ENCODE measurements around the gene LRCH1. TPM values are rescaled to one million over a fixed set of nuclear protein-coding genes. Genes with fewer than 3 reads are reported as not detected.

Gene LRCH1
- total RNA-seq, 1 experiment from 2014 or later, result 27.0 TPM

GRCh38 chr13:46756977-46757376, 204.0 kb downstream of the LRCH1 start:
- CTCF ChIA-PET, result no interaction called here
- Mint-ChIP-seq H3K4me1 (ENCODE audit: low read depth, unreplicated experiment) (no peaks in the 10 kb centered on the region), H3K36me3 (ENCODE audit: insufficient read depth, unreplicated experiment) (peaks cover 4% of the 10 kb centered on the region), H3K4me3 (ENCODE audit: unreplicated experiment) (no peak overlapping the region), H3K9me3 (ENCODE audit: unreplicated experiment) (no peaks in the 10 kb centered on the region), H3K27ac (ENCODE audit: unreplicated experiment) (no peak overlapping the region), H3K27me3 (ENCODE audit: insufficient read depth, unreplicated experiment) (no peaks in the 10 kb centered on the region)
- POLR2A ChIA-PET, result no interaction called here
- H3K27me3 ChIP-seq (replicated peaks; ENCODE audit: control insufficient read depth, insufficient read depth, low read length), result no peaks in the 10 kb centered on the region; the same call in 1 of the 2 replicates
- intact Hi-C loops (cut with micrococcal nuclease; ENCODE audit: unreplicated experiment), result no loop called here
- H3K9me3 ChIP-seq, result no peaks in the 10 kb centered on the region
- TF ChIP-seq CTCF (IDR thresholded peaks at IDR 0.05; ENCODE audit: insufficient read depth in 1 of 2, low read depth in 1 of 2, low read length in 1 of 2, severe bottlenecking in 1 of 2, unreplicated experiment in 1 of 2), result no peak
- no peaks in the 10 kb centered on the region for H3K36me3 ChIP-seq (ENCODE audit: control insufficient read depth, insufficient read depth, low read length)
- no peak overlapping the region for H3K4me3 ChIP-seq (ENCODE audit: low read depth, low read length)
- 0 out of 2 replicates have a peak, but pooled peaks cover 4% of the 10 kb centered on the region for H3K4me1 ChIP-seq
- no TSS peak for BruUV-seq (replicated peaks)
- DNase-seq, result no peak

GRCh38 chr13:46757640-46758039, 204.7 kb downstream of the LRCH1 start:
- Histone ChIP-seq H3K27me3 (replicated peaks; ENCODE audit: control insufficient read depth, insufficient read depth, low read length) (no peaks in the 10 kb centered on the region; the same call in 1 of the 2 replicates), H3K4me1 (0 out of 2 replicates have a peak, but pooled peaks cover 4% of the 10 kb centered on the region), H3K9me3 (no peaks in the 10 kb centered on the region), H3K4me3 (ENCODE audit: low read depth, low read length) (no peak overlapping the region), H3K36me3 (ENCODE audit: control insufficient read depth, insufficient read depth, low read length) (no peaks in the 10 kb centered on the region)
- intact Hi-C loops (cut with micrococcal nuclease; ENCODE audit: unreplicated experiment), result no loop called here
- no peaks in the 10 kb centered on the region for H3K36me3 Mint-ChIP-seq (ENCODE audit: insufficient read depth, unreplicated experiment)
- ChIA-PET CTCF (no interaction called here), POLR2A (no interaction called here)
- H3K27me3 Mint-ChIP-seq (ENCODE audit: insufficient read depth, unreplicated experiment), result no peaks in the 10 kb centered on the region
- no peak for DNase-seq
- no peak overlapping the region for H3K4me3 Mint-ChIP-seq (ENCODE audit: unreplicated experiment)
- TF ChIP-seq CTCF (IDR thresholded peaks at IDR 0.05; ENCODE audit: insufficient read depth in 1 of 2, low read depth in 1 of 2, low read length in 1 of 2, severe bottlenecking in 1 of 2, unreplicated experiment in 1 of 2), result no peak
- H3K4me1 Mint-ChIP-seq (ENCODE audit: low read depth, unreplicated experiment), result no peaks in the 10 kb centered on the region
- H3K27ac Mint-ChIP-seq (ENCODE audit: unreplicated experiment), result no peak overlapping the region
- BruUV-seq (replicated peaks), result no TSS peak
- H3K9me3 Mint-ChIP-seq (ENCODE audit: unreplicated experiment), result no peaks in the 10 kb centered on the region

- no peaks in the 10 kb centered on the region; the same call in 1 of the 2 replicates for H3K27me3 ChIP-seq (replicated peaks; ENCODE audit: control insufficient read depth, insufficient read depth, low read length)
- Mint-ChIP-seq H3K4me3 (ENCODE audit: unreplicated experiment) (no peak overlapping the region), H3K4me1 (ENCODE audit: low read depth, unreplicated experiment) (no peaks in the 10 kb centered on the region), H3K27ac (ENCODE audit: unreplicated experiment) (no peak overlapping the region), H3K9me3 (ENCODE audit: unreplicated experiment) (no peaks in the 10 kb centered on the region), H3K27me3 (ENCODE audit: insufficient read depth, unreplicated experiment) (no peaks in the 10 kb centered on the region), H3K36me3 (ENCODE audit: insufficient read depth, unreplicated experiment) (no peaks in the 10 kb centered on the region)
- BruUV-seq (replicated peaks), result no TSS peak
- H3K36me3 ChIP-seq (ENCODE audit: control insufficient read depth, insufficient read depth, low read length), result no peaks in the 10 kb centered on the region
- CTCF ChIA-PET, result no interaction called here
- no peaks in the 10 kb centered on the region for H3K9me3 ChIP-seq
- H3K4me3 ChIP-seq (ENCODE audit: low read depth, low read length), result no peak overlapping the region
- no peak for DNase-seq
- H3K4me1 ChIP-seq, result no peaks in the 10 kb centered on the region
- intact Hi-C loops (cut with micrococcal nuclease; ENCODE audit: unreplicated experiment), result no loop called here
- POLR2A ChIA-PET, result no interaction called here
- no peak for TF ChIP-seq CTCF (IDR thresholded peaks at IDR 0.05; ENCODE audit: insufficient read depth in 1 of 2, low read depth in 1 of 2, low read length in 1 of 2, severe bottlenecking in 1 of 2, unreplicated experiment in 1 of 2)
Measured at GRCh38 chr13:46759846-46760245, 206.9 kb downstream of the LRCH1 start.

Measured in Caco-2 (cell line).